ENCODE results near the gene ZMAT3.

- TF ChIP-seq POLR2AphosphoS5 (IDR thresholded peaks at IDR 0.05; ENCODE audit: low read depth, low read length) = no peak
- no peak for TF ChIP-seq POLR2A (IDR thresholded peaks at IDR 0.05; ENCODE audit: low read depth, low read length)
- no peak for TF ChIP-seq TAF1 (IDR thresholded peaks at IDR 0.05; ENCODE audit: borderline replicate concordance, low read depth, low read length)
Measured at GRCh38 chr3:179026636-179027035, 45.0 kb downstream of the ZMAT3 start.
